Measurements from ENCODE around the gene NVL. TPM values are rescaled to one million over a fixed set of nuclear protein-coding genes. Genes with fewer than 3 reads are reported as not detected.
A peak's percentile ranks its signal among the peaks of the same experiment; 100 is the strongest.

NVL gene
- polyA plus RNA-seq, 1 donor from 2014 or later: 77.3 TPM

DNA sequence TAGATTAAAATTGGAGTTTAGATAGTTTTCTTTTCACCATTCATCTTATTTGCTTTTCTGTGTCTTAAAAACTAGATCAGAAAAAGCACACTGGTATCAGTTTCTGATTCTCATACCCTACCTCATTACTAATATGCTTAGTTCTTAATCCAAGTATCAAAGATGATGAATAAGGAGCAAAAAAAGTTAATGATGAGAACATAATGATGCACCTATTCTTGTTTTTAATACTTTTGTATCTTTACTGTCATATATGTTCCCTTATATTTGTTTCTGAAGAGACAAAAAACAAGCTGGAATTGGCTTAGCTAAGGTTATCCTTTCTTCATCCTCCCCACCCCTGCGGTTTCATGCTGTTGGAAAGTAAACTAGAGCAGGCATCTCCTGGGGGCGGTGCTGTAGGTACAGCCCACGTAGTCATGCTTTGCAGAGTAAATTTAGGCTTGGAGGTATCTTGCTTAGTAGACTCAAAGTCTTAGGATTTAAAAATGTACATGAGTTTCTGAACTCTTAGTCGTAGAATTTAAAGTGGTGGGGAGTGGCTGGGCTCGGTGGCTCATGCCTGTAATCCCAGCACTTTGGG lies 43.1 kb upstream of the NVL start:
- no peaks in the 10 kb centered on the region for H4K20me1 ChIP-seq (ENCODE audit: insufficient read depth)
- no peak overlapping the region for H3K4me3 ChIP-seq (ENCODE audit: low read length)
- H3K36me3 ChIP-seq (ENCODE audit: insufficient read depth, low read length): no peaks in the 10 kb centered on the region
- no peaks in the 10 kb centered on the region for H3K27me3 ChIP-seq (ENCODE audit: insufficient read depth, low read depth, low read length)
- no peak for TF ChIP-seq EZH2 (IDR thresholded peaks at IDR 0.05; ENCODE audit: borderline replicate concordance, insufficient read depth, low read length, poor library complexity, severe bottlenecking)
- TF ChIP-seq, protein P1, sequence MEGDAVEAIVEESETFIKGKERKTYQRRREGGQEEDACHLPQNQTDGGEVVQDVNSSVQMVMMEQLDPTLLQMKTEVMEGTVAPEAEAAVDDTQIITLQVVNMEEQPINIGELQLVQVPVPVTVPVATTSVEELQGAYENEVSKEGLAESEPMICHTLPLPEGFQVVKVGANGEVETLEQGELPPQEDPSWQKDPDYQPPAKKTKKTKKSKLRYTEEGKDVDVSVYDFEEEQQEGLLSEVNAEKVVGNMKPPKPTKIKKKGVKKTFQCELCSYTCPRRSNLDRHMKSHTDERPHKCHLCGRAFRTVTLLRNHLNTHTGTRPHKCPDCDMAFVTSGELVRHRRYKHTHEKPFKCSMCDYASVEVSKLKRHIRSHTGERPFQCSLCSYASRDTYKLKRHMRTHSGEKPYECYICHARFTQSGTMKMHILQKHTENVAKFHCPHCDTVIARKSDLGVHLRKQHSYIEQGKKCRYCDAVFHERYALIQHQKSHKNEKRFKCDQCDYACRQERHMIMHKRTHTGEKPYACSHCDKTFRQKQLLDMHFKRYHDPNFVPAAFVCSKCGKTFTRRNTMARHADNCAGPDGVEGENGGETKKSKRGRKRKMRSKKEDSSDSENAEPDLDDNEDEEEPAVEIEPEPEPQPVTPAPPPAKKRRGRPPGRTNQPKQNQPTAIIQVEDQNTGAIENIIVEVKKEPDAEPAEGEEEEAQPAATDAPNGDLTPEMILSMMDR (IDR thresholded peaks at IDR 0.05; ENCODE audit: poor library complexity, severe bottlenecking): no peak
- TF ChIP-seq RAD21 (conservative IDR thresholded peaks at IDR 0.05): no peak
- no peak for TF ChIP-seq SMC3 (conservative IDR thresholded peaks at IDR 0.05; ENCODE audit: poor library complexity)
- no peak for TF ChIP-seq EP300 (conservative IDR thresholded peaks at IDR 0.05; ENCODE audit: poor library complexity, severe bottlenecking)
- no peak for TF ChIP-seq REST (IDR thresholded peaks at IDR 0.05; ENCODE audit: borderline replicate concordance)
- no peak for TF ChIP-seq TAF1 (IDR thresholded peaks at IDR 0.05; ENCODE audit: low read depth)
- TF ChIP-seq POLR2AphosphoS5 (IDR thresholded peaks at IDR 0.05): no peak
- TF ChIP-seq MXI1 (conservative IDR thresholded peaks at IDR 0.05; ENCODE audit: poor library complexity, severe bottlenecking): no peak
- no peaks in the 10 kb centered on the region for H3K9me2 ChIP-seq (ENCODE audit: insufficient read depth, low read length)
- no peak overlapping the region for H3K27ac ChIP-seq (ENCODE audit: low read length)
- H3K4me2 ChIP-seq (ENCODE audit: low read length): no peak overlapping the region
- H3K9ac ChIP-seq (ENCODE audit: low read length): no peak overlapping the region
- no peaks in the 10 kb centered on the region for H3K9me3 ChIP-seq (ENCODE audit: low read length)
- no peaks in the 10 kb centered on the region for H3K79me2 ChIP-seq (replicated peaks; ENCODE audit: insufficient read depth, low read length)
- H3F3A ChIP-seq (ENCODE audit: insufficient read depth, low read length, poor library complexity, severe bottlenecking): no peaks in the 10 kb centered on the region
- no peak overlapping the region for H2AFZ ChIP-seq (ENCODE audit: low read depth, low read length)

DNA sequence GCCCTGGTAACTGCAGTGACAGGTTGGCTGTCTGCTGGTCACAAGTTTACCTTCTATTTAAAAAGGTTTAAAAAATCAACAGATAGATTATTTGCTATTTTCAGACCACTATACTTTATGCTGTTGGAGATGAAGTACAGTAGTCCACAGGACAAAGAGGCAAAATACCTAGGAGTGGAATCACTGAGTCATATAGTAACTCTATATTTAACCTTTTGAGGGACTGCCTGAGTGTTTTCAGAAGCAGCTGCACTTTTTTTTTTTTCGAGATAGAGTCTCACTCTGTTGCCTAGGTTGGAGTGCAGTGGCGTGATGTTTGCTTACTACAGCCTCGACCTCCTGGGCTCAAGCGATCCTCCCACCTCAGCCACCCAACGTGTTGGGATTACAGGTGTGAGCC lies 38.4 kb upstream of the NVL start:
- Histone ChIP-seq H3K9ac (ENCODE audit: low read length) (no peak overlapping the region), H3K27ac (ENCODE audit: low read length) (no peak overlapping the region), H3K36me3 (ENCODE audit: insufficient read depth, low read length) (no peaks in the 10 kb centered on the region), H3K9me2 (ENCODE audit: insufficient read depth, low read length) (no peaks in the 10 kb centered on the region), H3K4me3 (ENCODE audit: low read length) (no peak overlapping the region), H4K20me1 (ENCODE audit: insufficient read depth) (no peaks in the 10 kb centered on the region), H3K79me2 (replicated peaks; ENCODE audit: insufficient read depth, low read length) (peaks cover 17% of the 10 kb centered on the region), H3K4me2 (ENCODE audit: low read length) (no peak overlapping the region), H3F3A (ENCODE audit: insufficient read depth, low read length, poor library complexity, severe bottlenecking) (no peaks in the 10 kb centered on the region), H2AFZ (ENCODE audit: low read depth, low read length) (no peak overlapping the region), H3K27me3 (ENCODE audit: insufficient read depth, low read depth, low read length) (no peaks in the 10 kb centered on the region), H3K9me3 (ENCODE audit: low read length) (no peaks in the 10 kb centered on the region)
- TF ChIP-seq POLR2AphosphoS5 (IDR thresholded peaks at IDR 0.05): no peak

- no peaks in the 10 kb centered on the region for H3F3A ChIP-seq (ENCODE audit: insufficient read depth, low read length, poor library complexity, severe bottlenecking)
- H3K4me2 ChIP-seq (ENCODE audit: low read length): no peak overlapping the region
- TF ChIP-seq EZH2 (IDR thresholded peaks at IDR 0.05; ENCODE audit: borderline replicate concordance, insufficient read depth, low read length, poor library complexity, severe bottlenecking) (no peak), MXI1 (conservative IDR thresholded peaks at IDR 0.05; ENCODE audit: poor library complexity, severe bottlenecking) (no peak), POLR2AphosphoS5 (IDR thresholded peaks at IDR 0.05) (no peak), SMC3 (conservative IDR thresholded peaks at IDR 0.05; ENCODE audit: poor library complexity) (no peak), REST (IDR thresholded peaks at IDR 0.05; ENCODE audit: borderline replicate concordance) (no peak), EP300 (conservative IDR thresholded peaks at IDR 0.05; ENCODE audit: poor library complexity, severe bottlenecking) (no peak), TAF1 (IDR thresholded peaks at IDR 0.05; ENCODE audit: low read depth) (no peak), RAD21 (conservative IDR thresholded peaks at IDR 0.05) (no peak)
- TF ChIP-seq, protein P1 (IDR thresholded peaks at IDR 0.05; ENCODE audit: poor library complexity, severe bottlenecking): no peak
- H3K9me2 ChIP-seq (ENCODE audit: insufficient read depth, low read length): no peaks in the 10 kb centered on the region
- H3K27ac ChIP-seq (ENCODE audit: low read length): no peak overlapping the region
- H4K20me1 ChIP-seq (ENCODE audit: insufficient read depth): no peaks in the 10 kb centered on the region
- peaks cover 49% of the 10 kb centered on the region for H3K79me2 ChIP-seq (replicated peaks; ENCODE audit: insufficient read depth, low read length)
- H3K27me3 ChIP-seq (ENCODE audit: insufficient read depth, low read depth, low read length): no peaks in the 10 kb centered on the region
- no peak overlapping the region for H2AFZ ChIP-seq (ENCODE audit: low read depth, low read length)
- H3K9me3 ChIP-seq (ENCODE audit: low read length): no peaks in the 10 kb centered on the region
- H3K36me3 ChIP-seq (ENCODE audit: insufficient read depth, low read length): no peaks in the 10 kb centered on the region
- no peak overlapping the region for H3K9ac ChIP-seq (ENCODE audit: low read length)
- H3K4me3 ChIP-seq (ENCODE audit: low read length): peak overlapping the region; percentile 78
These were observed 29.2 kb upstream of the NVL start for GRCh38 chr1:224359207-224359606.

All from neural cell (in vitro differentiated cells).